Lower leg skin (tissue), 3 donors: ENCODE results near the gene LARGE2.

Source experiments
- CTCF ChIP-seq, 3 donors: fragments of 450-650 bp; IDR thresholded peaks; one replicate each; pipeline ENCODE4 v1.5.1; 2016; ENCODE audit warnings: antibody characterized with exemption in 3 of 3, mild to moderate bottlenecking in 3 of 3, moderate library complexity in 2 of 3
- POLR2A ChIP-seq, 2 donors: fragments of 450-650 bp; IDR thresholded peaks; one replicate each; pipeline ENCODE4 v1.6.1; 2016 to 2017; ENCODE audit warnings: antibody characterized with exemption in 2 of 2, mild to moderate bottlenecking in 1 of 2, moderate library complexity in 1 of 2

GRCh38 chr11:45889555-45889954 lies 32.9 kb upstream of the LARGE2 start:
- TF ChIP-seq CTCF (IDR thresholded peaks at IDR 0.05) (no peak), POLR2A (IDR thresholded peaks at IDR 0.05) (no peak)
